ENCODE measurements around the gene ATCAY.

The ATCAY gene
- 0 to 0.13 (median 0) reads per million in 9 experiments for total RNA-seq

DNA sequence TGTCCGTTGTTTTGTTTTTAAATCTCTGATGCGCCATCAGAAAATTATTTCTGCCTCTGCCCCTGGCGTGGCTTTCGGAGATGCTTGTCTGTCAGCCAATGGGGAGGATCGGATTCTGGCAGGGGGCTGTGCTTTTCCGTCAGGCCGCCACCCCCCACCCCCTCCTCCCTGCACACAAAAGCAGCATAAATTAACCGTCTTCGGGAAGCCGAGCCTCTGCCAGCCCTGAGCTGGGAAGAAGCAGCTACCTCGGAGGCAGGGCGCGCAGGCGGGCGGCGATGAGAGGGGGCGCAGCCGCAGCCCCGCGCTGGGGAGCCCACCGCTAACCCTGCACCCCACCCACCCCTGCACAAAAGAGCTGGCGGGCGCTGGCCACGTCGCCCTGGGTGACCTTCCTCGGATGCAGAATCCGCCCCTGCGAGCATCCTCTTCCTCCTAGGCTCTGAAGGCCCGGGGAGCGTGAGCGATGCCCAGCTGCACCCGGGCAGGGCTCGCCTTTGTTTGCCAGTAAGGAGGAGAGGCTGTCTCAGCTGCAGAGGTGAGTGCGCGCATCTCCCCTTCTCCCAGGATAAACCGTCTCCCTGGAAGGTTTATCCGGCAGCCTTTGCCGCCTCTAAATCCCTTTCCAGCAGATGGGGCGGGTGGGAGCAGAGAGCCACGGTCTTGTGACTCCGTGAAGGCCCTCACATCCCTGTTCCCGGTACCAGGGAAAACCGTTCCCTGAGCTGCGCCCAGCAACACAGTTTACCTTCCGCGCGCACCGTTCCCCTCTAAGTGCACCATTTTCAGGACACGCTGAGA, at the start of gene ATCAY:
TSS of gene ATCAY (plus strand) at position 215 of the 801 bp plus-strand sequence. CDS start 5,083 bp downstream, outside the sequence.
- H3K27ac Mint-ChIP-seq = no peak within 1 kb of the TSS
- no peaks in the 10 kb centered on the region for H3K36me3 Mint-ChIP-seq (ENCODE audit: insufficient read depth)
- H3K27me3 Mint-ChIP-seq = peaks cover 41 to 74% of the 10 kb centered on the region in 2 donors
- ATAC-seq (replicated peaks) (no peak), DNase-seq (no peak)
- H3K9me3 Mint-ChIP-seq = no peaks in the 10 kb centered on the region
- H3K4me1 Mint-ChIP-seq (ENCODE audit: low read depth in 2 of 2) = peaks cover 5 to 7% of the 10 kb centered on the region in 2 donors
- peak within 1 kb of the TSS in 1 of 2 donors; percentile 20 for H3K4me3 Mint-ChIP-seq

- Mint-ChIP-seq H3K4me3 (no peak overlapping the region), H3K4me1 (ENCODE audit: low read depth in 2 of 2) (peaks cover 3 to 6% of the 10 kb centered on the region in 2 donors), H3K9me3 (no peaks in the 10 kb centered on the region), H3K36me3 (ENCODE audit: insufficient read depth) (no peaks in the 10 kb centered on the region), H3K27ac (no peak overlapping the region), H3K27me3 (no peaks in the 10 kb centered on the region)
- ATAC-seq (replicated peaks) (no peak), DNase-seq (no peak)
Observed at GRCh38 chr19:3831601-3832000, 48.9 kb upstream of the ATCAY start.

DNA sequence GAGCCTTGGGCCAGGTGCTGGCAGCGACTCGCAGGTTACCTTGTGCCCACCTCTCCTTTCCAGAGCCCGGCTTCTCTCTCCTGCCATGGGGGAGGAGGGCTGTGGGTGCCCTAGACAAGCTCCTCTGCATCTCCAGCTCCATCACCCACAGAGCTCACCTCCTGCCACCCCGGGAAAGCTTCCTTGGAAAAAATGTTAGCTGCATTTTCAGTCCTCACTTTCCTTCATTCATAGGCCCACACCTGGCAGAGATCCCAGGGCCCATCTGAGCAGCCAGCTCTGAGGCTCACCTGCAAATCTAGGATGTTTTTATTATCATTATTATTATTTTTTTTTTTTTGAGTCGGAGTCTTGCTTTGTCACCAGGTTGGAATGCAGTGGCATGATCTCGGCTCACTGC, 48.5 kb upstream of the ATCAY start:
- ATAC-seq (replicated peaks) (no peak), DNase-seq (no peak)
- H3K27me3 Mint-ChIP-seq = no peaks in the 10 kb centered on the region
- peaks cover 3 to 6% of the 10 kb centered on the region in 2 donors for H3K4me1 Mint-ChIP-seq (ENCODE audit: low read depth in 2 of 2)
- H3K36me3 Mint-ChIP-seq (ENCODE audit: insufficient read depth) = no peaks in the 10 kb centered on the region
- no peaks in the 10 kb centered on the region for H3K9me3 Mint-ChIP-seq
- no peak overlapping the region for H3K4me3 Mint-ChIP-seq
- no peak overlapping the region for H3K27ac Mint-ChIP-seq

DNA sequence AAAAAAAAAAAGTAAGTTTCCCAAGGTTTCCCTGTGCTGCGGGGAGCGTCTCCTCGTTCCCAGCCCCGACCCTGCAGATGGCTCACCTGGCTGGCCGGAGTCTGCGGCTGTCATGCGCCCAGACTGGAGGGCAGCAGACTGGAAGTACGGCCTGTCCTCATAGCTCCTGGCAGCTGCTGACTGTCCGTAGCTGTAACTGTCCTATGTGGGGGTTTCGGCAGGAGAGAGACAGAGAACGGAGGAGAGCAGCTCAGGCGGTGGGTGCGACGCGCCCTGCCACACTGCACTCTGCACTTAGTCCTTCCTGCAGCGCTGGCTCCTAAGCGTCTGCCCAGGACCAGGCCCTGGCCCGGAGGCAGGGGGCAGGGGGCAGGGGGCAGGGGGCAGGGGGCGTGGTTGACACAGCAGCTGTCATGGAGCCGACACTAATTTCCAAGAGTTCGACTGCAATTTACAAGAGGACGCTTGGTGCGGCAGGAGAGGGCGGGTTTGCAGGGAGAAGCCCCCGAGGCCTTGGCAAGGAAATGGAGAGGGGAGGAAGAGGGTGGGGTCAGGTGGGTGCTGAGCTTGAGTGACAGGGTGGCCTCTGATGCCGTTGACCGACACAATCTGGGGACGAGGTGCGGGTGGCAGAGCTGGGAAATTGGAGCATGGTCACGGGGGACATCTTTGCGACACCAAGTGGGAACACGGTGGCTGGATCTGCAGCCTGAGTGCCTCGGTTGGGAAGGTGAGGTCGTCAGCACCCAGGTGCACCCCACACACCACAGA, 46.7 kb upstream of the ATCAY start:
- H3K9me3 Mint-ChIP-seq = no peaks in the 10 kb centered on the region
- H3K36me3 Mint-ChIP-seq (ENCODE audit: insufficient read depth) = no peaks in the 10 kb centered on the region
- DNase-seq (no peak), ATAC-seq (replicated peaks) (no peak)
- no peak overlapping the region for H3K4me3 Mint-ChIP-seq
- no peak overlapping the region for H3K27ac Mint-ChIP-seq
- peaks cover 0 to 3% of the 10 kb centered on the region in 2 donors for H3K4me1 Mint-ChIP-seq (ENCODE audit: low read depth in 2 of 2)
- H3K27me3 Mint-ChIP-seq = no peaks in the 10 kb centered on the region

DNA sequence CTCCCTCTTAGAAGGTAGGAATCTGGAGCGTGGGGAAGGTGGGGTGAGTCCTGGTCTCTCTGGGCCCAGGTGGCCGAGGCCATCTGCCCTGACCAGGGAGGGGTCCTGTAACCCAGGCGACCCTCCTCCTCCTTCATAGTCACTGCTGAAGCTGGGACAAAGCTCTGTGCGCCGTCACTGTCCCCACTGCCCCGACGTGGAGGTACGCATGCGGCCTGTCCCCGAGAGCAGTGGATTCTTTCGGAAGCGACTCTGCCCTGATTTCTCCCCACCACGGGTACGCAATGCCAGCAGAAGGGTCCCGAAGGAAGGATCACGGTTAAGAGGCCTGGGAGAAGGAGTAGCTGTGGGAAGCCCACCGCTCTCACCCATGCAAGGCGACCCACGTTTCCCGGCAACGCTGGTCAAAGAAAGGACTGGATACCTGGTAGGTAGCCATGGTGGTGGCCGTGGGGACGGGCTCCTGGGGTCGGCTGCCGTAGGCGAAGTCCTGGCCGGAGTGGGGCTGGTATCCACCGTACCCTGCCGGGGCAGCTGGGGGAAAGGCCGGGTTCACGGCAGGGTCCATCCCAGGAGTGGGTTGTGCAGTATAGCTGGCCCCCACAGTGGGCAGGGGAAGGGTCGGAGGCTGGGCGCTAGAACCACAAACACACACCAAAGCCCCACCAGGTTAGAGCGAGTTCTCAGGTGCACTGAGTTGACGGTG, 46.0 kb upstream of the ATCAY start:
- H3K27me3 Mint-ChIP-seq = peaks cover 0 to under 1% of the 10 kb centered on the region in 2 donors

DNA sequence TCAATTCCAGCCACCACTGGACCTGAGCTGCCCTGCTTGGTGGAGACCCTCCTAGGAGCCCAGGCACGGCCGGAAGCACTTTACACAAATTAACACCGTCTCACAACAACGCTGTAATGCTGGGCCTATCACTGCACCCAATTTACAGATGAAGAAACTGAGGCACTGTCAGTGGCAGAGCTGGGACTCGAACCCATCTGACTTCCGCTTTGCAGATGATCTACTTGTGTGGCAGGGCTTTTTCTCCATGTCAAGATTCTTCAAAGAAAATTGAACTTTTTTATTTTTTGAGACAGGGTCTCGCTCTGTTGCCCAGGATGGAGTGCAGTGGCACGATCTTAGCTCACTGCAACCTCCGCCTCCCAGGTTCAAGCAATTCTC, 45.4 kb upstream of the ATCAY start:
- H3K4me1 Mint-ChIP-seq (ENCODE audit: low read depth in 2 of 2) = no peaks in the 10 kb centered on the region
- no peak for DNase-seq
- no peak for ATAC-seq (replicated peaks)
- no peaks in the 10 kb centered on the region for H3K9me3 Mint-ChIP-seq
- no peak overlapping the region for H3K27ac Mint-ChIP-seq
- no peak overlapping the region for H3K4me3 Mint-ChIP-seq
- H3K27me3 Mint-ChIP-seq = peaks cover 0 to 5% of the 10 kb centered on the region in 2 donors
- no peaks in the 10 kb centered on the region for H3K36me3 Mint-ChIP-seq (ENCODE audit: insufficient read depth)

More for the DNA sequence above, 46.0 kb upstream of the ATCAY start:
- no peaks in the 10 kb centered on the region for H3K4me1 Mint-ChIP-seq (ENCODE audit: low read depth in 2 of 2)
- H3K36me3 Mint-ChIP-seq (ENCODE audit: insufficient read depth) = no peaks in the 10 kb centered on the region
- DNase-seq (no peak), ATAC-seq (replicated peaks) (no peak)
- no peak overlapping the region for H3K4me3 Mint-ChIP-seq
- H3K9me3 Mint-ChIP-seq = no peaks in the 10 kb centered on the region
- no peak overlapping the region for H3K27ac Mint-ChIP-seq

GRCh38 chr19:3836887-3837286, 43.6 kb upstream of the ATCAY start:
- Mint-ChIP-seq H3K4me1 (ENCODE audit: low read depth in 2 of 2) (no peaks in the 10 kb centered on the region), H3K4me3 (no peak overlapping the region), H3K36me3 (ENCODE audit: insufficient read depth) (no peaks in the 10 kb centered on the region), H3K27ac (no peak overlapping the region), H3K27me3 (peaks cover 0 to 7% of the 10 kb centered on the region in 2 donors), H3K9me3 (no peaks in the 10 kb centered on the region)
- DNase-seq (no peak), ATAC-seq (replicated peaks) (peak; percentile 72)

DNA sequence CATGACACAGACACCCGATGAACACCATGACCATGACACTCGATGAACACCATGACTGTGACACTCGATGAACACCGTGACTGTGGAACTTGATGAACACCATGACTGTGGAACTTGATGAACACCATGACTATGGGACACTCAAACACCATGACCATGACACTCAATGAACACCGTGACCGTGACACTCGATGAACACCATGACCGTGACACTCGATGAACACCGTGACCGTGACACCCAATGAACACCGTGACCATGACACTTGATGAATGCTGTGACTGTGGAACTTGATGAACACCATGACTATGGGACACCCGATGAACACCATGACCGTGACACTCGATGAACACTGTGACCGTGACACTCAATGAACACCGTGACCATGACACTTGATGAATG, 43.2 kb upstream of the ATCAY start:
- Mint-ChIP-seq H3K27ac (no peak overlapping the region), H3K4me1 (ENCODE audit: low read depth in 2 of 2) (no peaks in the 10 kb centered on the region), H3K4me3 (no peak overlapping the region), H3K27me3 (peaks cover 0 to 7% of the 10 kb centered on the region in 2 donors), H3K9me3 (no peaks in the 10 kb centered on the region), H3K36me3 (ENCODE audit: insufficient read depth) (no peaks in the 10 kb centered on the region)
- no peak for ATAC-seq (replicated peaks)
- DNase-seq = no peak

GRCh38 chr19:3837922-3838321, 42.6 kb upstream of the ATCAY start:
- ATAC-seq (replicated peaks) (no peak), DNase-seq (no peak)
- Mint-ChIP-seq H3K9me3 (no peaks in the 10 kb centered on the region), H3K27me3 (peaks cover 0 to 7% of the 10 kb centered on the region in 2 donors), H3K4me1 (ENCODE audit: low read depth in 2 of 2) (no peaks in the 10 kb centered on the region), H3K27ac (no peak overlapping the region), H3K4me3 (no peak overlapping the region), H3K36me3 (ENCODE audit: insufficient read depth) (no peaks in the 10 kb centered on the region)

- no peaks in the 10 kb centered on the region for H3K9me3 Mint-ChIP-seq
- H3K27ac Mint-ChIP-seq = no peak overlapping the region
- DNase-seq (no peak), ATAC-seq (replicated peaks) (no peak)
- no peaks in the 10 kb centered on the region for H3K36me3 Mint-ChIP-seq (ENCODE audit: insufficient read depth)
- H3K27me3 Mint-ChIP-seq = peaks cover 0 to 7% of the 10 kb centered on the region in 2 donors
- no peaks in the 10 kb centered on the region for H3K4me1 Mint-ChIP-seq (ENCODE audit: low read depth in 2 of 2)
- H3K4me3 Mint-ChIP-seq = no peak overlapping the region
Observed at GRCh38 chr19:3838661-3839060, 41.8 kb upstream of the ATCAY start.

- no peaks in the 10 kb centered on the region for H3K9me3 Mint-ChIP-seq
- no peak overlapping the region for H3K4me3 Mint-ChIP-seq
- H3K36me3 Mint-ChIP-seq (ENCODE audit: insufficient read depth) = no peaks in the 10 kb centered on the region
- H3K27me3 Mint-ChIP-seq = peaks cover 0 to 7% of the 10 kb centered on the region in 2 donors
- H3K27ac Mint-ChIP-seq = no peak overlapping the region
- DNase-seq = no peak
- no peak for ATAC-seq (replicated peaks)
- H3K4me1 Mint-ChIP-seq (ENCODE audit: low read depth in 2 of 2) = no peaks in the 10 kb centered on the region
Observed at GRCh38 chr19:3839941-3840340, 40.5 kb upstream of the ATCAY start.

DNA sequence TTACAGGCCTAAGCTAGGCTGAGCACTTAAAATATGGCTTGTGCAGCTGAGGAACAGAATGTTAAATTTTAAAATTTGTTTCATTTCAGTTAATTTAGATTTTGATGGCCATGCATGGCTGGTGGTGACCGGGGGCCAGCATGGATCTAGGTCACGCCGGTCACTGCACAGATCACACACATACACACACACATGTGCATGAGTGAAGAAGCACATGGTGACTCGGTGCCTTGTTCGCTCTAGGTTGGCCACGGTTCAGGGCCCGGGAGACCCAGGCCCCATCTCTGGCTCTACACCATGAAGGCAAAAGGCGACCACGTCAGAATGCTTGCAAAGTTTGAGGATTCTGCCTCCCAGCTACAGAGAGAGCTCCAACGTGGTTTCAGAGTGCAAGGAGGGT, 39.7 kb upstream of the ATCAY start:
- H3K27ac Mint-ChIP-seq = no peak overlapping the region
- ATAC-seq (replicated peaks) (no peak), DNase-seq (no peak)
- H3K27me3 Mint-ChIP-seq = peaks cover 0 to 7% of the 10 kb centered on the region in 2 donors
- H3K4me1 Mint-ChIP-seq (ENCODE audit: low read depth in 2 of 2) = no peaks in the 10 kb centered on the region
- no peaks in the 10 kb centered on the region for H3K9me3 Mint-ChIP-seq
- H3K36me3 Mint-ChIP-seq (ENCODE audit: insufficient read depth) = no peaks in the 10 kb centered on the region
- no peak overlapping the region for H3K4me3 Mint-ChIP-seq

DNA sequence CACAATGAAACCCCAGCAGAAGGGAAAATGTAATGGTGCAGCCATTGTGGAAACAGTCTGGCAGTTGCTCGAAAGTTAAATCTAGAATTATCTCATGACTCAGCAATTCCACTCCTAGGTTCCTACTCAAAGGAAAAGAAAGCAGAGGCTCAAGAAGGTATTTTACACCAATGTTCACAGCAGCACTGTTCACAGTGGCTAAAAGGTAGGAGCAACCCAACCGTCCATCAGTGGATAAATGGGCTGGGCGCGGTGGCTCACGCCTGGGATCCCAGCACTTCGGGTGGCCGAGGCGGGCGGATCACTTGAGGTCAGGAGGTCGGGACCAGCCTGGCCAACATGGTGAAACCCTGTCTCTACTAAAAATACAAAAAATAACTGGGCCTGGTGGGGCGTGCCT, 37.5 kb upstream of the ATCAY start:
- Mint-ChIP-seq H3K27ac (no peak overlapping the region), H3K4me3 (no peak overlapping the region), H3K9me3 (no peaks in the 10 kb centered on the region), H3K27me3 (peaks cover 0 to 7% of the 10 kb centered on the region in 2 donors), H3K4me1 (ENCODE audit: low read depth in 2 of 2) (no peaks in the 10 kb centered on the region), H3K36me3 (ENCODE audit: insufficient read depth) (no peaks in the 10 kb centered on the region)
- DNase-seq = no peak
- ATAC-seq (replicated peaks) = no peak

Data from effector memory CD8-positive, alpha-beta T cell (primary cell).